ENCODE results near the gene CYB5R4.

- TF ChIP-seq CTCF (IDR thresholded peaks at IDR 0.05; ENCODE audit: low read depth, low read length) = no peak
- TF ChIP-seq POLR2A (IDR thresholded peaks at IDR 0.05; ENCODE audit: extremely low read depth, insufficient read length) = no peak
These were observed 32.1 kb downstream of the CYB5R4 start for GRCh38 chr6:83891586-83891985.

Data from NB4 (cell line).